GM21515 (cell line): ENCODE measurements around the gene KIF5C.
"Not testable (repeated sequence)": the region's sequence is repeated elsewhere in the genome, so short reads cannot be mapped to it uniquely, and the experiment has no call there.

Experiments used
- ATAC-seq: cut with Tn5 transposase; IDR thresholded peaks from one replicate; pipeline ENCODE4 v1.9.1; 2021; ENCODE audit not compliant: unreplicated experiment

KIF5C gene

DNA sequence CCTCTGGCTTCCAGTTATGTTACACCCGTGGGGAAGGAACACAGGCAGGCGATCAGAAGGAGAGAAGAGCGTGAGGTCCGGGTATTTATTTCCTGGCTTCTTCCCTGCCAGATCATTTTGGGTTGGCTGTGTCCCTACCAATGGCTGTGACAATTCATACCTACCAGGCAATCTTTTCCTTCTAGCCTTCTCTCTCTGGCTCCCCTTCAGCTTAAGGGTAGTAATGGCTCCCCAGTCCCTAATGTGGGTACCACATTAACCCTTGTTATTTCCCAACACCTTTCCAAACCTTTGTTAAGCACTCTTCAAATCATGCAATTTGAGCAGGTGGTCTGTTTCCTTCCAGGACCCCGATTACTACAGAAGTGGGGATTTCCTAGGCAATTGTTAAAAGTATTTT, 84.7 kb downstream of the KIF5C start:
- ATAC-seq = no peak

DNA sequence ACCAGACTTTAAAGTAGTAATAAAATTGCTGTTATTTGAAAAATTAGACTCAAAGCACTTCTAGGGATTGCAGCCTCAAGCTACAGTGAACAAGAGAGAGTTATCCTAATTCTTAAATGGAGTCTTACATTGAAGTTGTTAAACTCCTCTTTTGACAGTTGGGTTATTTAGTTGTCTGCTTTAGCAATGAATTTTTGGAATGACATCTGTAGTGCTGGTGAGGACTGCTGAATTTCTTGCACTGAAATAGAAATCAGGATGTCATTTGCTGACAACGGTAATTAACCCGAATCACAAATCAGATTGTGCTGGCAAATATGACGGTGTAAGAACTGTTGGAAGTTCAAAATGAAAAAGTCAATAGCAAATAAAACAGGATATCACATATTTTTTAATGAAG, 85.5 kb downstream of the KIF5C start:
- no peak for ATAC-seq

DNA sequence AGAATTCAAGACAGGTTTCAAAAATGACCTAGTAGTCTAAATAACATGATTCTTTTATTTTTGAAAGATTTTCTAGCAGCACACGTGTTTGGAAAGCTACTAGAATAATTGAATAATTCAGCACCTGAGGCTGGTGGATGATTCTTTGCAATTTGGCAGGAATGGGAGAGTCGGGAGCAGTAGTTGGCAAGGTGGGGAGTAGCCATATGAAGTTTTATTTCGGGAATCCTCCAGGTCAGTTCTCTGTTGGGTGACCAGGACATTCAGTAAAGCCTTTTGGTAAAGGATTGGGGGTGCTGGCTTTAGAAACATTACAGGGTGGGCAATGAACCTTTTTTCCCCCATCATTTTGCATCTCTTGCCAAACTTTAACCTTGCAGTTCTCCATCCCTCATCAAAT, 88.4 kb downstream of the KIF5C start:
- no peak for ATAC-seq

DNA sequence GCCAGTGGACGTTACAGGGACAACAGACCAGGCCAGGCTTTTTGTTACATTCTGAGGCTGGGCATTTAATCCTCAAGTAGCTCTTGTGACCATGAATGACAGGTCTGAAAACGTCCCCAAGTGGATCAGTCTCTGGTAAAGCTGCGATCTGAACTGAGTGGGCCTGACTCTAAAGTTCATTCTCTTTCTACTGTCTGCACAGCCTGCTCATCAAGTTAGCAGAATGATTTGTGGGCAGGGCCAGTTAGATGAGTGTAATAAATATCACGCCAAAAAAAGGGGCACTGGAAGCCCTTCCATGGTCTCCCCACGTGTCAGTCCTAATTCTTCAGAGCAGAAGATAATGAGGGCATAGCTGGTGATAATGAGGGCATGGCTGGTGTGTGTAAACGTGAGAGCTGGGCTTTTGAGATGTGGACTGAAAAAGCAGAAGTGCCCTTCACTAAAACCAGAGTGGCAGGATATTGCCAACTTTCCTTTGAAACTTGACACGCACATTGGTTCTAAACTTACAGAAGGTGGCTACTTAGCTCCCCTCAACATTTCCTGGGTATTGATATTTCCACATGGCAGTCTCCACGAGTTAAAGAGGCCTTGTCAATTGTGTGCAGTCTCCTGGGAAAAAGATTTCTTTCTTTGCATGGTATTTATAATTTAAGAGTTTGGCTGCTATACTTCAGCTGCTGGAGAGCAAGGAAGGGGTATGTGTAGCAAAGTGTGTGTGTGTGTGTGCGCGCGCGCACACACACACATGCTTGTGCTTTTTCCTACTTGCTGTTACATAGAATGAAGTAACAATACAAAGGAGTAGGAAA, 90.8 kb downstream of the KIF5C start:
- ATAC-seq = no peak

GRCh38 chr2:148966438-148966758, 91.4 kb downstream of the KIF5C start:
- ATAC-seq = no peak

DNA sequence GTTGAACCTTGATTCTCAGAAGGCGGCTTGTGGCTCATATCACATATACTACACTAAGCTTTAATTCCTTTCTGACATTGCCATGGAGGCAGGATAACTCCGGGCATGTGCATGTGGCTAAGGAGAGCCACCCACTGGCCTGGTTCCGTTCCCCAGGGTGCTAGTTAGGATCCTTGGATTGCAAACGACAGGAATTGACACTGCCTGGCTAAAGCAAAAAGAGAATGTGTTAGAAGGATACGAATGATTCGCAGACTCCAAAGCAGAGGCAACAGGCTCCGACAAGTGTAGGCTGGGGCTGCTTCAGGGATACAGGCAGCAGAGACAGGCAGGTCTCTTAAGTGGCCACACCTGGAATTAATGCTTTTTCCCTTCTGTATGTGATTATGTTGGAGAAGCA, 92.0 kb downstream of the KIF5C start:
- no peak for ATAC-seq

DNA sequence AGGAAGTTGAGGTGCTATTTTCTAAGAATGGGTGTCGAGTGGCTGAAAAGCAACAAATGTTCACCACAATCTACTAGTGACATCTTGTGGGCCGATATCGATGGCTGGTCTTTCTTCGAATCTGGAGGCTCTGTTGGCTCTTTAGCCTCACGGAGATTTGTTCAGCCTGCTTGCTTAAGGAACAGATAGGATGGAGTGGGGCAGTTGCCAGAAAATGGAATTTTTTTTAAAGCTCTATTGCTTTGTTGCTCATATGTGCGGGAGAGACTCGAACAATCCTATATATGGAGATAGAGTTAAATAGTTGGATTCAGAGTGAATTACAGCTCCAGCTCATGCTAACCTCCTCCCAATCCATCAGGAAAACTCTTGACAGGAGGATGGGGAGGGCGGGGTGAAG, 92.6 kb downstream of the KIF5C start:
- no peak for ATAC-seq

GRCh38 chr2:148968301-148968700, 93.3 kb downstream of the KIF5C start:
- ATAC-seq = no peak

- ATAC-seq = no peak
Observed at GRCh38 chr2:148968776-148969319, 93.8 kb downstream of the KIF5C start.

DNA sequence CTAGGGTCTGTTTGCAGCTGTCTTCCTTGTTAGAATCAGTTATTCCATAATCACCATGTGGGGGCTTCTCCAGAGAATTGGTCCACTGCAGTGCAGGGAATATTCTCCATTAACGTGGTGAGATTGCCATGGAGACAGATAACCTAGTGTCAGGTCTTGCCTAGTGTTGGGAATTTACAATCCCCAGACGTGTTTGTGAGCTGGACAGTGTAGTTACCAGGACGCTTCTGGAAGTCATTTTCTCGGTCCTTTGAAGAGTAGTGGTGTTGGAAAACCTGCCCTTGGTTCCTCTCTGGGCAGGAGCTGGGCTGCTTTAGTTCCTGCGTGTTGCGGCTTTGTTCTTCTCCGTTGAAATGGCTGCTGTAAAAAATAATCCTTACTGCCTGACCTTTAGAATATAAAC, 94.6 kb downstream of the KIF5C start:
- no peak for ATAC-seq

DNA sequence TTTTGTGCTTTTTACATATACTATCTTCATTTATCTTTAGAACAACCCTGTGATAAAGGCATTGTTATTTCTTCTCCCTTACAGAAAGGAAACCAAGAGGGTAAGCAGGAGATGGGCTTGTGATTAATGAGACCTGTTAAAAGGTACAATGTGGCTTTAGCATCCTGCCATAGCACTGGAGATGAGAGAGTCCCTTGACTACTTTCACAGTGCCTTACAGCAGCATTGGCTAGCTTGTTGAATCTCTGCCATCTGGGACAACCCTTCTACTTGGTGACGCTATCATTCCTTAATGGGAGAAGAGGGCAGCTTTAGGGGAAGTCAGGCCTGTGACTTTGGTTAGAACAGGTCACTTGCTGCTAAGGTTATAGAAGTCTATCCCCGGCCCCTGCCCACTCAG, 95.4 kb downstream of the KIF5C start:
- no peak for ATAC-seq

GRCh38 chr2:148971547-148971946, 96.5 kb downstream of the KIF5C start:
- peak; percentile 93 for ATAC-seq

- no peak for ATAC-seq
Observed at GRCh38 chr2:148974095-148974494, 99.1 kb downstream of the KIF5C start.

GRCh38 chr2:148978026-148978685, 103.1 kb downstream of the KIF5C start:
- ATAC-seq = no peak

GRCh38 chr2:148978706-148979105, 103.7 kb downstream of the KIF5C start:
- ATAC-seq = no peak

GRCh38 chr2:148979164-148979918, 104.3 kb downstream of the KIF5C start:
- no peak for ATAC-seq

DNA sequence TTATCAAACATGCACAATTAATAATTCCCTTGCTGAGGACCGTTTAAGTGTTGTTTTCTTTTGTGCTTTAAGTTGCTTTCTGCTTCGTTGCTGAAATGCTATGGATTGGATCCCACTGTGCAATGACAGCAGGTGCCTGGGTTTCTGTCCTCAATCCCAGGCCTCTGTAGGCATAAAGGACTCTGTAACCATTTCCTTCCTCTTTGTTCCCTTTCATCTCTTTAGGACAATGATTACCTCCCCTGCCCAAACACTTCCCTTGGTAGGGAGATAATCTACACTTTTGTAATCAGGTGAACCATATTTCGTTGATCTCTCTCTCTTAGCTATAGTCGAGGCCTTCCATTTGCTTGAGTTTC, 104.9 kb downstream of the KIF5C start:
- no peak for ATAC-seq

- ATAC-seq = not testable (repeated sequence)
Observed at GRCh38 chr2:148980496-148980895, 105.5 kb downstream of the KIF5C start.

GRCh38 chr2:148981324-148981723, 106.3 kb downstream of the KIF5C start:
- no peak for ATAC-seq

DNA sequence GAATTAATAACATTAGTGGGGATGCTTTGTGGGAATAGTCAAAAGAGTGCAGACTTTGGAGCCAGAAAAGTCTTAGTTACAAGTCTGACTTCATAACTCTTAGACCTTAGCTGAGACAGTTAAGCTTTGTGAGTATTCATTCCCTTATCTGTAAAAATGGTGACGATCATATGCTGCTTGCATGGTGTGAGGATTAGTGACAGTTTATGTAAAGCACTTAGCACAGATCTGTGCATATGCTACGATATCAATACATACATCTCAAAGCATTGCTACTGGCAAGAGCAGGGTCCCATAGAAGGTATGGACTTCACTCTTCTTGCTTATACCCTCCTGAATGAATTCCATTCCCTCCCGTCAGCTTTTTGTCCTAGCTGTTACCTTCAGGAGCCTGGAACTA, 106.8 kb downstream of the KIF5C start:
- no peak for ATAC-seq

DNA sequence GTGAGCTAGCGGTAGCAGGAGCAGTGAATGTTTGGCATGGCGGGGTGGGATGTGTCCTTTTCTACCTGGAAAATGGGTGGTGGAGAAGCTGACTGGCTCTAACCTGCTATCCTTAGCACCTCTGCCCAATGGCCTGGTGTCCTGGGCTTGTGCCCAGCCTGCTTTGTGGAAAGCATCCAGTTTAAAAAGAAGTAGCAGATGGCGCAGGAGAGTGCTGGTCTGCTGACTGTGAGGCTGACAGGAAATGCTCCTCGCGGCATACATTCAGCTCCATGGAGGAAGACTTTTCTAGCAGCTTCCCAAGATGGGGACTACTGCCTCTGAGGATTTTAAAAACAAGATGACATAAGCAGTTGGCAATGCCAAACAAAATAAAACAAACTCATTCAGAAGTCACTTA, 107.3 kb downstream of the KIF5C start:
- ATAC-seq = no peak

DNA sequence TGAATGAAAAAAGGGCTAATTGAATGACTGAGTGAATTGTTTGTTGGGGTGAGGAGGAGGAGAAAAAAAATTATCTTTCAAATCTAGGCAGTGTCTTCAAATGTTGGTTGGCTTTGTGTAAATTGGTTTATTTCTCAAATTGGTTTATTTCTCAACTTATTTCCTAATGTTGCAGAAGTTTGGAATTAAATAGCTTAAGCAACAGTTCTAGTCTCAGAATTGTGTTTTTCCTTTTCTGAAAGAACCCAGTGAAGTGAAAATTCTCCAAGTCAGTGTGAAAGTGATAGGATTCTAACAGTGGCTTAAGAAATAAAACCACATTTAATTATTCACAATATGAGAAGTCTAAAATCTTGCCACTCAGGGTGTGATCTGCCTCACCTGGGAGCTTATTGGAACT, 108.9 kb downstream of the KIF5C start:
- no peak for ATAC-seq
